ENCODE results near the gene CCDC90B. TPM values are rescaled to one million over a fixed set of nuclear protein-coding genes. Genes with fewer than 3 reads are reported as not detected.
"Not testable (repeated sequence)": the region's sequence is repeated elsewhere in the genome, so short reads cannot be mapped to it uniquely, and the experiment has no call there.

CCDC90B gene
- total RNA-seq, 1 experiment from 2014 or later: 32.2 TPM

GRCh38 chr11:83278351-83278750 lies 7.8 kb downstream of the CCDC90B start:
- intact Hi-C loops (cut with micrococcal nuclease; ENCODE audit: unreplicated experiment): no loop called here
- ChIA-PET POLR2A (ENCODE audit: unreplicated experiment) (no interaction called here), CTCF (no interaction called here)

GRCh38 chr11:83275888-83276641 lies 10.1 kb downstream of the CCDC90B start:
- H3F3A ChIP-seq (ENCODE audit: insufficient read depth, low read depth): peaks cover 19% of the 10 kb centered on the region; the same call in 1 of the 2 replicates
- intact Hi-C loops (cut with micrococcal nuclease; ENCODE audit: unreplicated experiment): no loop called here
- H3K9me2 ChIP-seq (ENCODE audit: insufficient read depth): no peaks in the 10 kb centered on the region
- no TSS peak for BruUV-seq (replicated peaks)
- no peak for DNase-seq
- ChIA-PET POLR2A (ENCODE audit: unreplicated experiment) (interaction anchor here (0.7 kb wide), 1 partner anchor 119 kb away, joined by 12 read pairs; the partner anchor contains the start of gene PCF11), CTCF (no interaction called here)
- peaks cover 7% of the 10 kb centered on the region; the same call in 1 of the 2 replicates for H4K20me1 ChIP-seq (ENCODE audit: insufficient read depth)
- H3K27ac ChIP-seq: no peak overlapping the region
- no peak overlapping the region for H2AFZ ChIP-seq
- no peaks in the 10 kb centered on the region for H3K9me3 ChIP-seq (ENCODE audit: insufficient read depth, low read depth)
- no peak overlapping the region for H3K4me3 ChIP-seq
- H3K4me2 ChIP-seq: no peak overlapping the region
- peaks cover 45% of the 10 kb centered on the region for H3K36me3 ChIP-seq (ENCODE audit: low read depth)
- no peaks in the 10 kb centered on the region for H3K4me1 ChIP-seq (replicated peaks; ENCODE audit: insufficient read depth)
- H3K79me2 ChIP-seq (ENCODE audit: low read depth): peaks cover 6% of the 10 kb centered on the region; the same call in 1 of the 2 replicates
- no peak for TF ChIP-seq EZH2 (IDR thresholded peaks at IDR 0.05; ENCODE audit: low read depth)
- TF ChIP-seq CTCF (conservative IDR thresholded peaks at IDR 0.05): no peak
- H3K27me3 ChIP-seq (ENCODE audit: insufficient read depth, low read depth): no peaks in the 10 kb centered on the region

More at GRCh38 chr11:83278351-83278750, 7.8 kb downstream of the CCDC90B start:
- H3K27me3 ChIP-seq (ENCODE audit: insufficient read depth, low read depth): no peaks in the 10 kb centered on the region
- H3K79me2 ChIP-seq (ENCODE audit: low read depth): peaks cover 25% of the 10 kb centered on the region
- no peak overlapping the region for H2AFZ ChIP-seq
- no peak overlapping the region for H3K27ac ChIP-seq
- H3K36me3 ChIP-seq (ENCODE audit: low read depth): peaks cover 32% of the 10 kb centered on the region
- TF ChIP-seq EZH2 (IDR thresholded peaks at IDR 0.05; ENCODE audit: low read depth) (no peak), CTCF (conservative IDR thresholded peaks at IDR 0.05) (no peak)
- H3K4me2 ChIP-seq: no peak overlapping the region
- H4K20me1 ChIP-seq (ENCODE audit: insufficient read depth): peaks cover 2% of the 10 kb centered on the region; the same call in 1 of the 2 replicates
- no peaks in the 10 kb centered on the region for H3K9me2 ChIP-seq (ENCODE audit: insufficient read depth)
- no peak for DNase-seq
- BruUV-seq (replicated peaks): no TSS peak
- peaks cover 15% of the 10 kb centered on the region; the same call in 1 of the 2 replicates for H3F3A ChIP-seq (ENCODE audit: insufficient read depth, low read depth)
- no peak overlapping the region for H3K4me3 ChIP-seq
- no peaks in the 10 kb centered on the region for H3K9me3 ChIP-seq (ENCODE audit: insufficient read depth, low read depth)
- no peaks in the 10 kb centered on the region for H3K4me1 ChIP-seq (replicated peaks; ENCODE audit: insufficient read depth)

- Histone ChIP-seq H3F3A (ENCODE audit: insufficient read depth, low read depth) (peaks cover 19% of the 10 kb centered on the region; the same call in 1 of the 2 replicates), H3K27me3 (ENCODE audit: insufficient read depth, low read depth) (no peaks in the 10 kb centered on the region), H3K9me2 (ENCODE audit: insufficient read depth) (no peaks in the 10 kb centered on the region), H3K4me2 (no peak overlapping the region), H3K79me2 (ENCODE audit: low read depth) (no peaks in the 10 kb centered on the region), H3K9me3 (ENCODE audit: insufficient read depth, low read depth) (no peaks in the 10 kb centered on the region), H3K27ac (no peak overlapping the region), H4K20me1 (ENCODE audit: insufficient read depth) (peaks cover 7% of the 10 kb centered on the region; the same call in 1 of the 2 replicates), H3K4me1 (replicated peaks; ENCODE audit: insufficient read depth) (no peaks in the 10 kb centered on the region), H3K36me3 (ENCODE audit: low read depth) (peaks cover 22% of the 10 kb centered on the region), H3K4me3 (no peak overlapping the region), H2AFZ (no peak overlapping the region)
- intact Hi-C loops (cut with micrococcal nuclease; ENCODE audit: unreplicated experiment): no loop called here
- DNase-seq: peak in 1 of 2 experiments; percentile 58
- POLR2A ChIA-PET (ENCODE audit: unreplicated experiment): no interaction called here
- no TSS peak for BruUV-seq (replicated peaks)
- TF ChIP-seq EZH2 (IDR thresholded peaks at IDR 0.05; ENCODE audit: low read depth): no peak
- TF ChIP-seq CTCF (conservative IDR thresholded peaks at IDR 0.05): no peak
- CTCF ChIA-PET: no interaction called here
Measured at GRCh38 chr11:83272627-83273026, 13.5 kb downstream of the CCDC90B start.

- H3K4me2 ChIP-seq; H3K27ac ChIP-seq; BruUV-seq (replicated peaks); H4K20me1 ChIP-seq (ENCODE audit: insufficient read depth); H3K4me1 ChIP-seq (replicated peaks; ENCODE audit: insufficient read depth); intact Hi-C loops (cut with micrococcal nuclease; ENCODE audit: unreplicated experiment); H3K9me2 ChIP-seq (ENCODE audit: insufficient read depth); H2AFZ ChIP-seq; H3K79me2 ChIP-seq (ENCODE audit: low read depth); CTCF ChIA-PET; H3K4me3 ChIP-seq; DNase-seq; POLR2A ChIA-PET (ENCODE audit: unreplicated experiment); H3K27me3 ChIP-seq (ENCODE audit: insufficient read depth, low read depth); H3K9me3 ChIP-seq (ENCODE audit: insufficient read depth, low read depth): not testable (repeated sequence)
- Histone ChIP-seq H3F3A (ENCODE audit: insufficient read depth, low read depth) (peaks cover 19% of the 10 kb centered on the region; the same call in 1 of the 2 replicates), H3K36me3 (ENCODE audit: low read depth) (peaks cover 22% of the 10 kb centered on the region)
Measured at GRCh38 chr11:83271734-83272133, 14.4 kb downstream of the CCDC90B start.

GRCh38 chr11:83269080-83269479 lies 17.1 kb downstream of the CCDC90B start:
- H3F3A ChIP-seq (ENCODE audit: insufficient read depth, low read depth); H3K4me2 ChIP-seq; H3K79me2 ChIP-seq (ENCODE audit: low read depth); H3K9me3 ChIP-seq (ENCODE audit: insufficient read depth, low read depth); DNase-seq; intact Hi-C loops (cut with micrococcal nuclease; ENCODE audit: unreplicated experiment); H4K20me1 ChIP-seq (ENCODE audit: insufficient read depth); H3K4me1 ChIP-seq (replicated peaks; ENCODE audit: insufficient read depth); H2AFZ ChIP-seq; POLR2A ChIA-PET (ENCODE audit: unreplicated experiment); H3K27ac ChIP-seq; H3K4me3 ChIP-seq; CTCF ChIA-PET; BruUV-seq (replicated peaks); H3K27me3 ChIP-seq (ENCODE audit: insufficient read depth, low read depth); H3K9me2 ChIP-seq (ENCODE audit: insufficient read depth): not testable (repeated sequence)
- peaks cover 22% of the 10 kb centered on the region for H3K36me3 ChIP-seq (ENCODE audit: low read depth)
